ENCODE results near the gene CSNK2A1. TPM values are rescaled to one million over a fixed set of nuclear protein-coding genes. Genes with fewer than 3 reads are reported as not detected.
"Not testable (repeated sequence)": the region's sequence is repeated elsewhere in the genome, so short reads cannot be mapped to it uniquely, and the experiment has no call there.

Gene CSNK2A1
- total RNA-seq: 116 TPM
- long read RNA-seq, full-length matches to known transcripts: 25 of 46 reads
- long read RNA-seq, partial matches to known transcripts: 7 of 46 reads
- long read RNA-seq, other reads (novel, unspliced or antisense): 14 of 46 reads

DNA sequence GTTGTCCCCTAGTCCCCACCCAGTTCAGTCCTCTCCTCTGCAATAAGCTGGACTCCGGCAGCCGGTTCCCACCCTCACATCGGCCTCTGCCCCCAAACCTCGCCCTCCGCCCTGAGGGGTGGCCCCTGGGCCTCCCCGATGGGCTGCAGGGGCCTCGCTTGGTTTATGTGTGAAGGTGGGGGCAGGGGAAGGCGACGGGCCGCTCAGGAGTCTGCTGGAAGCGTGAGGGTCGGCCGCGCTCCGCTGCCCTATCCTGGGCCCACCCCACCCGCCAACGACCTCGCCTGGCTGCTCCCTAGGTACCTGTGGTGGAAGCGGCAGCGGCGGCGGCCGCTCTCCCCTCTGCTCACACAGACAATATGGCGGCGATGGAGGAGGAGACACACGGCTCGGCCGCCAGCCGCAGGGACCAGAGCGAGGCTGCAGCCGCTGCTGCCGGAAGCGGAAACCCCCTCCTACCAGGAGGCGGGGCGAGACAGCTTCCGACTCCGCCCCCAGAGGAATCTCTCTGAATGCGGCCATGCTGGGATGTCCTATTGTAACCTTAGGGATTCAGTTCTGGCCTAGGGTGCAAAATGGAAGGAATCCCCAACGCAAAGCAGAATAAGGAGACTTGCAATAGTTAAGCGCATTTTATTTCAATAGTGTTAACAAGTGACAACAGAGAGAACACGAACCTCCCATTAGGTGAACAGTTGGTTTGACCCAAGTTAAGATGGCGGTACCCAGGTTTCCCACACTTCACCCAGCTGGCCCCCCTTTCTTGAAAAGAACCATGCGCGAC lies at the start of gene CSNK2A1:
CSNK2A1 (minus strand) TSS at position 422 of the 784 bp plus-strand sequence. CDS start 35,239 bp downstream, outside the sequence.
- intact Hi-C loops (cut with micrococcal nuclease): no loop called here
- ATAC-seq: peak; percentile 98
- peak; percentile 97 for DNase-seq

DNA sequence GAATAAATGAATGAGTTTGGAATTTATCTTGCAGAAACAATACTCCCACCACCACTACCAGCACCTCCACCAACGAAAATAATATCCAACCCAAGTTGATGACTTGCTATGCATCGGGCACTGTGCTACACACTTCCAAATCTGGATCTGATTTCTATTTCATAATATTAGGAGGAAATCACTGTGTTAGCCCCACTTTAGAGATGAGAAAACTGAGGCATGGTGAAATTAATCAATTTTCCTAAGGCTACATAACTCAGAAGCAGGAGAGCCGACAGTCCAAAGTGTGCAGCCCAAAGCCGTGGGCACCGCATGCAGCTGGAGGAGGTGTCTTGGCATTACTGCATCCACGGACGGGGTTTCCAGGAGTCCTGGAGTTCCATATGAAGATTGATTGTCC lies 48.9 kb upstream of the CSNK2A1 start:
- intact Hi-C loops (cut with micrococcal nuclease): no loop called here
- ATAC-seq: no peak

DNA sequence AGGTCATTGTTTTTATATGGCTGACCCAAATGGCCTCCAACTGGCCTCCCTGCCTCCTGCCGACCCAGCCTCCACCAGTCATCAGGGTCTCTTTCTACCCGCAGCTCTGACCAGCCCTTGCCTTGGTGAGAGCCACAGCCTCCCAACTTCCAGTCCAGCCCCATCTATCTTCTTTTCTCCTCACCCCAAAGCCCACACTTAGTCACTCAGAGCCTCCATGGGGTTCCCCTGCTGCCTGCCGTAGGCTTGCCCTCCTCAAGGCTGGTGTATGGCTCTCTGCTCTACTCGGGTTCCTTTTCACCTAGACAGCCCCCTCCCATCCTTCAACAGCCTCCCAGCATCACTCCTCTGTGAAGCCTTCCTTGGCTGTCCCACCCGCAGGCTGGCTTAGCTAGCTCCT lies 48.4 kb upstream of the CSNK2A1 start:
- no peak for DNase-seq
- intact Hi-C loops (cut with micrococcal nuclease): no loop called here

More for the DNA sequence above, 48.9 kb upstream of the CSNK2A1 start:
- no peak for DNase-seq

DNA sequence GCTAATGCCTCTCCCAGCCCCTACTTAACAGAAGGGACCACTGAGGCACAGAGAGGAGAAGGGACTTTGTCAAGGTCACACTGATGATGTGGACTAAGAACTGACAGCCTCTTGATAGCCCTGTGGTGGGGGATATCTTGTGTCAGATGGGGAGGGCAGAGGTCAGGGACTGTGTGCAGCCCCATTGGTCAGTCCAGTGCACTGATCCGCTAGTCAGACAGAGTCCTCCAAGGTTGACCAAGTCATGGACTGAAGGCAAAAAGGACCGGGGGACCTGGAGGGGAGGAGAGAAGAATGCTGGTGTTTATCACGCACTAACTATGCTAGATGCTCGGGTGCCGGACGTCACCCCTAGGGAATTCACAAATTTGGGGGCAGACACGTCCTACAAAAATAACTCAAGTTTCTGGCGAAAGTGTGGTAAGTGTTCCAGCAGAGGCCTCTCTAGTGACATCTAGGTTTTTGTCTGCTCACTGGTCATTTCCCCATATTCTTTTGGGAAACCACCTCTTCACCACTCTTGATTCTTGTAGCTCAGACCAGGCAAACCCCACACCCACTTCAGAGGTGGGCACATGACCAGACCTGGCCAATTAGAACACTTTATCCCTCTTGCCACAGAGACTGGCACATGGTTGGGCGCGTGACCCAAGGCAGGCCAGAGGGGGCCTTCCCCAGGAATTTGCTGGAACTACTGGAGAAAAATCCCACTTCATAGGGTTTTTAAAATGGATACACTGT lies 45.5 kb upstream of the CSNK2A1 start:
- ATAC-seq (peak; percentile 24), DNase-seq (no peak)
- intact Hi-C loops (cut with micrococcal nuclease): no loop called here

More for the DNA sequence above, 48.4 kb upstream of the CSNK2A1 start:
- no peak for ATAC-seq

DNA sequence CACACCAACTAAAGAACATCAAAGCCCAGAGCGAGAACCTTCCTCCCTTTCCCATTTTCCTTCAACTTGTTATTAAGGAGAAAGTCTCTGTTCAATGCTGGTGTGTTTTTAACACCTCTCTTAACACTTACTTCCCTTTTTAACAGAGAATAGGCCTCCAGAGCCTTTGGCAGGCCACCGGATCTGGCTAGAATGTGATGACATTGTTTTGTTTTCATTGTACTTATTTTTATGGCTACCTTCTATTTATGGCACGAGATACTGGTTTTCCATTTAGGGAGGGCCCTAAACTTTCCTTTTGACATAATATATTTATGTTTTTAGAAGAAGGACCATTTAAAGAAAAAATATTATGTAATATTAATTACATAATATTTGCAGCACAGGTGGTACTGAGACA lies 44.9 kb upstream of the CSNK2A1 start:
- no peak for DNase-seq
- intact Hi-C loops (cut with micrococcal nuclease): no loop called here
- ATAC-seq: peak; percentile 58

DNA sequence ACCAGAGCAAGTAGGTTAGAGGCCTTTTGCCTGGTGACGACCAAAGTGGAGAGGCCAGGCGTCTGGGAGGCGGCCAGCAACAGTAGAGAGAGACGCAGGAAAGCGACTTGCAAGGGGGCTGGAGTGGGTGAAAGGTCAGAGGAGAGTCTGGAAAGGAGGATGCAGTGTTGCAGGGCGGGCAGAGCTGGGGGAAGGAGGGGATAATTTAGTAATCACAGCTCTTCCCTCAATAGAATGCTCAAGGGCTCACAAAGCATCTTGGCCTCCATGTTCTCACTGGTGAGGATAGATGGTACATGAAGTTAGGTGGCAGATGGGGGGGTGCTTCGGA lies 41.3 kb upstream of the CSNK2A1 start:
- intact Hi-C loops (cut with micrococcal nuclease): no loop called here
- ATAC-seq (no peak), DNase-seq (no peak)

DNA sequence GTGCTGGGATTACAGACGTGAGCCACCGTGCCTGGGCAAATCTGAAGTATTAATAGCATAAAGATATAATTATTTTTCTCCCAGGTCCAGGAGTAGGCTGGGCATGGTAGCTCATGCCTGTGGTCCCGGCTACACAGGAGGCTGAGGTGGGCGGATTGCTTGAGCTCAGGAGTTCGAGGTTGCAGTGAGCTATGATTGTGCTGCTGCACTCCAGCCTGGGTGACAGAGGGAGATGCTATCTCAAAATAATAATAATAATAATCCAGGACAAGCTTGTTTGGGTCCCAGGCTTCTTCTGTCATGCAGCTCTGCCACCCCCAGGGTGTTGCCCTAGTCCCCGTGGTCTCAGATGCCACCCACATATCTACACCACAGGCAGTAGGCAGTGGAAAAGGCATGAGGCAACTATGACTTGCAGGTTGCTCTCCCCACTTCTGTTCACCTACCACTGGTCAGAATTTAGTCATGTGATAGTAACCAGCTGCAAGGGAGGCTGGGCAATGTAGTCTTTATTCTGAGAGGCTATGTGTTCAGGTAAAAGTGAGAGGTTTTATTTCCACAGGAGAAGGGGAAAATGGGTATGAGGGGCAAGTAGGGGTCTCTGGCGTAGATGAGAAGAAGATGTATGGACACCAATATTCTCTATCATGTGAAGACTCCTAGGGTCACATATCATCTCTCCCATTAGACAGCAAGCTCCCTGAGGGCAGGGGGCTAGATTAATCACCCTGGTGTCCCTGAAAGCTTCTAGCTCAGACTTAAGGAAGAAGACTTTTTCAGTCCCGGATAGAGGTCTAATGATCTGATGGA lies 40.8 kb upstream of the CSNK2A1 start:
- ATAC-seq: peak; percentile 44

DNA sequence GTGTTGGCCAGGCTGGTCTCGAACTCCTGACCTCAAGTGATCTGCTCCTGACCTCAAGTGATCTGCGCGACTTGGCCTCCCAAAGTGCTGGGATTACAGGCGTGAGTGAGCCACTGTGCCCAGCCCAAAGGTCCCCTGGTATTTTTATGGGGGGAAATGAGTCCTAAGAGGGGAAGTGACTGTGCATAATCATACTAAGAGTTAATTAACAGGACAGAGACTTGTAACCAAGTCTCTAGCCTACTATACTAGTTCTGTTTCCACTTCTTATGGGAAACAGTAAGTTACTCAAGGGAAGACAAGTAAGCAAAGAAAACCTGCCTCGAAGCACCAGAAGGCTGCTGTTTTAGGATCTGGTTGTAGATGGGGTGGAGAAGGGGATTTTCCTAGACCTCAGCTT lies 38.6 kb upstream of the CSNK2A1 start:
- intact Hi-C loops (cut with micrococcal nuclease): no loop called here
- DNase-seq (no peak), ATAC-seq (no peak)

More for the DNA sequence above, 40.8 kb upstream of the CSNK2A1 start:
- no peak for DNase-seq
- intact Hi-C loops (cut with micrococcal nuclease): no loop called here

DNA sequence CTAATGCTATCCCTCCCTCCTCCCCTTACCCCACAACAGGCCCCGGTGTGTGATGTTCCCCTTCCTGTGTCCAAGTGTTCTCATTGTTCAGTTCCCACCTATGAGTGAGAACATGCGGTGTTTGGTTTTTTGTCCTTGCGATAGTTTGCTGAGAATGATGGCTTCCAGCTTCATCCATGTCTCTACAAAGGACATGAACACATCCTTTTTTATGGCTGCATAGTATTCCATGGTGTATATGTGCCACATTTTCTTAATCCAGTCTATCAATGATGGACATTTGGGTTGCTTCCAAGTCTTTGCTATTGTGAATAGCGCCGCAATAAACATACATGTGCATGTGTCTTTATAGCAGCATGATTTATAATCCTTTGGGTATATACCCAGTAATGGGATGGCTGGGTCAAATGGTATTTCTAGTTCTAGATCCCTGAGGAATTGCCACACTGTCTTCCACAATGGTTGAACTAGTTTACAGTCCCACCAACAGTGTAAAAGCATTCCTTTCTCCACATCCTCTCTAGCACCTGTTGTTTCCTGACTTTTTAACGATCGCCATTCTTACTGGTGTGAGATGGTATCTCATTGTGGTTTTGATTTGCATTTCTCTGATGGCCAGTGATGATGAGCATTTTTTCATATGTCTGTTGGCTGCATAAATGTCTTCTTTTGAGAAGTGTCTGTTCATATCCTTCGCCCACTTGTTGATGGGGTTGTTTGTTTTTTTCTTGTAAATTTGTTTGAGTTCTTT lies 35.5 kb upstream of the CSNK2A1 start:
- ATAC-seq; intact Hi-C loops (cut with micrococcal nuclease): not testable (repeated sequence)

DNA sequence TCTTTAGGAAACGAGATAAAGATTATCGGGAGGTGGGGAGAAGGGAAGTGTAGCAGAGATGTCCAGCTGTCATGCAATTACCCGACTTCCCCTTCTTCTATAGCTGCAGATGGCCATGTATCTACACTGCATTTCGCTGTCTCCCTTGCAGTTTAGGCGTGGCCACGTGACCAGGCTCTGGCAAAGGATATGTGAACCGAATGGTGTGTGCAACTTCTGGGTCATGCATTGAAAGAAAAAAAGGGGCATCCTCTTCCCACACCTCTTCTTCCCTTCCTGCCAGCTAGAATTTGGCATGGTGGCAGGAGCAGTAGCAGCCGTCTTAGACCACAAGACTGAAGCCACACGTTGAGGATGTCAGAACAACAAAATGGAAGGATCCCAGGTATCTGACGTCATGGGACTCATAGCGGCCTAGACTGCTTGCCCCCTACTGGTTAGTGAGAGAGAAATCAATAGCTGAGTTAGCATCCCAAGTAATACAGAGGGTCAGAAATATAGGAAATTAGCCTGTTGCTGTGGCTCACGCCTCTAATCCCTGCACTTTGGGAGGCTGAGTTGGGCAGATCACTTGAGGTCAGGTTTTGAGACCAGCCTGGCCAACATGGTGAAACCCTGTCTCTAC lies 33.7 kb upstream of the CSNK2A1 start:
- no peak for ATAC-seq
- intact Hi-C loops (cut with micrococcal nuclease): no loop called here
- no peak for DNase-seq

More for the DNA sequence above, 35.5 kb upstream of the CSNK2A1 start:
- DNase-seq: not testable (repeated sequence)

DNA sequence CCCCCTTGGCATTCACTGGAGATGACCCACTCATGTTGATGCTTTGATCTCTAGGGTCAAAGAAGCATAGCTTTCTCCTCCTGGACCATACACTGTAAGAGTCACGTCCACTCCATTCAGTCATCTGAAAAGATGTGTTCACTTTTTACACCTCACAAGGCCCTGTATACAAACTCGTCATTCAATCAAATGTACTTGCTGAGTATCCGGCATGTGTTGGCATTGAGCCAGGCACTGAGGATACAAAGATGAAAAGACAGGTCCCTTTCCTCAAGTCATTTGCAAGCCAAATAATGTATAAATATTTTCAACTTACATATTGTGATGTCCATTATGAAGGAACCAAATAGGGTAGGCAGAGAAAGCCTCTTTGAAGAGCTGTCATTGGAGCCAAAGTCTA lies 32.6 kb upstream of the CSNK2A1 start:
- no peak for ATAC-seq
- intact Hi-C loops (cut with micrococcal nuclease): no loop called here
- DNase-seq: no peak

DNA sequence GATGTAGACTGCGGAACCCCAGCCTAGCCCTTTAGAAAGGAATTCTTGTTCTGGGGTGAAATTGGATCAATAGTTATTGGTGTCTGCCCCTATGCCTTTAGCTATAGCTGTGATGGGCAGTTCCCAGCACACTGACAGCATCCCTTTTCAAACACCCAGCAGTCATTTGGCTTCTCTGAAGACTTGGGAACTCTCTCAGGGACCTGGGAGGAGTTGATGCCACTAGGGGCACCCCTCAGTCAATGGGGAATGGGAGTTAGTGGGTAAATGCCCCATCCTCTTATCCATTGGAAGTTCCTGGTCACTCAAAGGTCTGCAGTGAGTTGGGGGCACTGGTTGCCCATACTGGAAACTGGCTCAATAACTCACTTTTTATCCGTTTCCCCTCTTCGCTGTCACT lies 31.6 kb upstream of the CSNK2A1 start:
- intact Hi-C loops (cut with micrococcal nuclease): no loop called here
- ATAC-seq (no peak), DNase-seq (no peak)

DNA sequence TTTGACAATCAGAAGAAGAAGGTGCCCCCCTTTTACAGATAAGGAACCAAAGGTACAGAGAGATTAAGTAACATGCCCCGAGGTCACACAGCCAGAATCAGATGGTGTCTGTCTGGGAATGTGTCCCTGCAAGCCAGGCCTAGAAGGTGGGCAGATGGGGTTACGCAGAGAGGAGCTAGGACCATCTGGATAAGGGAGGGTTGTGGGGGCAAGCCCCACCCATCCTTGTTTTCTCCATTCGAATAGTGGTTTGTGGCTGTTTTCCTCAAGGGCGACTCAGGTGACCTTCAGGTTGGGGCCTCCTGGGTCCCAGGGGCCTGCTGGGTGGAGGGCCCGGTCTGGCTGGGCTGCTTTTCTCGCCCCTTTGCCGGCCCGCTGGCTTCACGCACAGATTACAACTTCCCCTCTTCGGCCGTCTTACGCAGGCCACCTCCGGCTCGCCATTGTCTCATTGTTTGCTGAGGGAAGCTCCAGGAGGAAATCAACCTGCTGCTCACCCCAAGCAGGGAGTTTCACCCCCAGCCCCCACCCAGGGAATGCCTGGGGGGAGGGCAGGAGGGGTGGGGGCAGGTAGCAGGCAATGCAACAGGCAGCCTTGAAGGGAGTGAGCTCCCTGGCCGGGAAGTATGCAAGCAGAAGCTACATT lies 30.8 kb upstream of the CSNK2A1 start:
- ATAC-seq: peak; percentile 28
- DNase-seq: peak; percentile 48
- intact Hi-C loops (cut with micrococcal nuclease): no loop called here

DNA sequence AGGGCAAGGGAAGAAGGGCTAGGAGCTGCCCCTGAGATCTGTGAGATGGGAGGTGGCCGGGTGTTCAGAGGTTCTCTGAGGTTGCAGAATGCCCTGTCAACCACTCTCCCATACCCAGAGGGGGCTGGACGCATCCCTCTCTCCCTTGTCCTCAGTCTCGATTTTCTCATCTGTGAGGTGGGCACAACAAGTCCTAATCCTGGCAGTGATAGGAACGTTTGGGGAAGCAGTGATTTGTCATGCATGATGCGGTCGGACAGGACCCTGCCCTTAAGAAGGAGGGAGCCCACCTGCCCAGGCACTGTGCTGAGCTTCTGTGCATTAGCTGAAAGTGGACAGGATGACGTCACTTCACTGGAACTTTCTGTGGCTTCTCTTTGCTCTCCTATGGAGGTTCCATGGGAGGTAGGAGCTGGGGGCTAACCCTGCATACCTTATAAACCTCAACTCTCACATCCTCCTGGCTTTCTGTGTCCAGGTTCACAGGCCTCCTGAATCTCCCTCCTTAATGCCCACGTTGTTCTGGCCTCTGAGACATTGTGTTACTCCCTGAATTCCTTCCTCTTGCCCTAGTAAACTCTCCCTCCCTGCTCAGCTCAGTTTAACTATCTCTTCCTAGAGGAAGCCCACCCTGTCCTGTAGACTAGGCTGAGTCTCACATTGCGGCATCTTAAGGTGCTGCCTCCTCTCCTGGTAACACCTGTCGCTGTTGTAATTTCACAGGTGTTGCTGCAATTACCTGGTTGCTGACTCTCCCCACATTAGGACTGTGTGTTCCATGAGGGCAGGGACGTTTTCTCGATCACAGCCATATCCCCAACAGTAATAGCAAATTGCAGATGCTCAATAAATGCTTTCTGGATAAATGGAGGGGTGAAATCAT lies 30.1 kb upstream of the CSNK2A1 start:
- DNase-seq (no peak), ATAC-seq (no peak)
- intact Hi-C loops (cut with micrococcal nuclease): no loop called here

DNA sequence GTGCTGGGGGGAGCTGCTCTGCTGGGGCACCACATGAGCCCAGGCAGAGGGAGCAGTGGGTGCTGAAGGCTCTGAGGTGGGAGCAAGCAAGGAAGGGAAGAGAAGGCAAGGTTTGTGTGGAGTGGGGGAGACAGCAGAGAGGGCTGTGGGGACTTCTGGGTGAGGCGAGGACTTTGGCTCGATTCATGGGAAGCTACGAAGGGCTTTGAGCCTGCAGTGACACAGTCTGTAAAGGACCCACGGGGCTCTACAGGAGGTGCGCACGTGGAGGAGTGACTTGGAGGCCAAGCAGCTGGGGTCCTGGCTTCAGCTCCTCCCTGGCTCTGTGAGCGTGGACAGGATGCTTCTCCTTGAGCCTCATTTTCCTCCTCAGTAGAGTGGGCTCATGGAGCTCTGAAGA lies 29.1 kb upstream of the CSNK2A1 start:
- DNase-seq: no peak
- intact Hi-C loops (cut with micrococcal nuclease): no loop called here
- peak; percentile 4 for ATAC-seq

DNA sequence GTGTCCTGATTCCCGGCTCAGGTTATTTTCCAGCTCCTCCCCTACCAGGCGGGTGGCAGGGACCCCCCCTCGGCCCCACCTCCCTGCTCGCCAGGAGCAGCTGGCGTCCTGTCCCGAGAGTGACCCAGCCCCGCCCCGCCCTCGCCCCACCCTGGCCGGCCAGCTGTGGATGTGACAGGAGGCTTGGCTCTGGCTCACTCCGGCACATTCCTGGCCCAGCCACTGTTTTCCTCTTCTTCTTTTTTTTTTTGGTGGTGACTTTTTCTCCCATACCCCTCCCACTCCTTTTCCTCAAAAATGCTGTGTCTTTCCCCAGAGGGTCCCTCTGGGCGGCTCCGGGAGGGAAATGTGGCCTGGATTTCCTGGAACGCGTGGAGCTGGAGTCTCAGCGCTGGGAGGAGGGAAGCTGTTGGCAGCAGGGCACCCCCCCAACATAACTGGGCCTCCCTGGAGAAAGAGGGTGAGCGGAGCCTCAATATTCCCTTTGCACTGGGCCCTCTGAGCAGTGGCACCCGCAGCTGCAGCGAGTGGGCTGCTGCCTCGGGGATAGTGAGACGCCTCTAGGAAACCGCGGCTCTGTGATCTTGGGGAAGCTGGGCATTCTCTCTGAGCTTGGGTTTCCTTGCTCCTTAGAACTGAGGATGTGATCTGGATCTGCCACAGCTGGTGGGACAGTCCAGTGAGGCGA lies 28.3 kb upstream of the CSNK2A1 start:
- ATAC-seq (peak; percentile 80), DNase-seq (peak; percentile 87)
- intact Hi-C loops (cut with micrococcal nuclease): no loop called here

Measured in left ventricle myocardium superior (tissue), 1 donor.